HepG2 (cell line): ENCODE results near the gene CLIC4. TPM values are rescaled to one million over a fixed set of nuclear protein-coding genes. Genes with fewer than 3 reads are reported as not detected.

Source experiments
- CBX2 ChIP-seq, 2 experiments: fragments of 200-600 bp in 1 of 2; sonication (generic); formaldehyde crosslinking in 1 of 2; IDR thresholded peaks; 2 replicates each; pipeline versions ENCODE4 v1.7.0 to v1.8.1; 2018 to 2022; ENCODE audit warnings: low read depth in 2 of 2, low read length in 1 of 2, mild to moderate bottlenecking in 1 of 2, missing genetic modification reagents in 1 of 2
- EEA1 ChIP-seq: sonication (generic); formaldehyde crosslinking; IDR thresholded peaks from 2 replicates; pipeline ENCODE4 v1.5.1; 2020; ENCODE audit warnings: mild to moderate bottlenecking, missing genetic modification reagents, borderline replicate concordance
- ELF4 ChIP-seq: sonication (generic); formaldehyde crosslinking; IDR thresholded peaks from 2 replicates; pipeline ENCODE4 v1.5.0; 2020; ENCODE audit warnings: missing genetic modification reagents, mild to moderate bottlenecking, moderate library complexity, borderline replicate concordance
- HIVEP1 ChIP-seq: sonication (generic); formaldehyde crosslinking; IDR thresholded peaks from 2 replicates; pipeline ENCODE4 v1.4.0; 2020; ENCODE audit warnings: mild to moderate bottlenecking, missing genetic modification reagents
- IRF2 ChIP-seq: IDR thresholded peaks from 2 replicates; pipeline ENCODE4 v1.6.1; 2018; ENCODE audit warnings: missing genetic modification reagents, missing compliant biosample characterization
- KLF13 ChIP-seq: sonication (generic); formaldehyde crosslinking; IDR thresholded peaks from 2 replicates; pipeline ENCODE4 v1.4.0; 2020; ENCODE audit warnings: mild to moderate bottlenecking, missing genetic modification reagents
- KMT2A ChIP-seq: sonication (generic); formaldehyde crosslinking; IDR thresholded peaks from 2 replicates; pipeline ENCODE4 v1.4.0; 2020; ENCODE audit warnings: missing genetic modification reagents
- MIER3 ChIP-seq: IDR thresholded peaks from 2 replicates; pipeline ENCODE4 v1.6.1; 2016; ENCODE audit warnings: missing compliant biosample characterization, borderline replicate concordance
- ONECUT2 ChIP-seq: sonication (generic); formaldehyde crosslinking; IDR thresholded peaks from 2 replicates; pipeline ENCODE4 v1.4.0; 2020; ENCODE audit warnings: missing genetic modification reagents
- RNF2 ChIP-seq: fragments of 450-650 bp; conservative IDR thresholded peaks from 2 replicates; pipeline ENCODE4 v1.6.1; 2016; ENCODE audit warnings: low read depth
- SAFB2 ChIP-seq: sonication (generic); formaldehyde crosslinking; IDR thresholded peaks from 2 replicates; pipeline ENCODE4 v1.5.1; 2020; ENCODE audit warnings: missing genetic modification reagents, low read depth, mild to moderate bottlenecking, borderline replicate concordance
- TBX3 ChIP-seq: fragments of 450-650 bp; IDR thresholded peaks from 2 replicates; pipeline ENCODE4 v1.6.1; 2017; ENCODE audit warnings: antibody characterized with exemption, mild to moderate bottlenecking, inconsistent platforms, borderline replicate concordance
- XRCC5 ChIP-seq: fragments of 200-400 bp; formaldehyde crosslinking; optimal IDR thresholded peaks from 2 replicates; pipeline ENCODE3; 2017; ENCODE audit warnings: mild to moderate bottlenecking, low read length
- ZBTB8A ChIP-seq: sonication (generic); formaldehyde crosslinking; IDR thresholded peaks from 2 replicates; pipeline ENCODE4 v1.4.0; 2020; ENCODE audit warnings: mild to moderate bottlenecking, low read depth, missing genetic modification reagents, borderline replicate concordance
- ZNF451 ChIP-seq: sonication (generic); formaldehyde crosslinking; IDR thresholded peaks from 2 replicates; pipeline ENCODE4 v1.5.0; 2020; ENCODE audit warnings: mild to moderate bottlenecking, missing genetic modification reagents
- ZNF562 ChIP-seq: sonication (generic); formaldehyde crosslinking; IDR thresholded peaks from 2 replicates; pipeline ENCODE4 v1.8.0; 2022; ENCODE audit warnings: missing genetic modification reagents, borderline replicate concordance
- ZNF570 ChIP-seq: sonication (generic); formaldehyde crosslinking; IDR thresholded peaks from 2 replicates; pipeline ENCODE4 v1.4.0; 2020; ENCODE audit warnings: mild to moderate bottlenecking, missing genetic modification reagents, borderline replicate concordance
- ZNF850 ChIP-seq: sonication (generic); formaldehyde crosslinking; conservative IDR thresholded peaks from 2 replicates; pipeline ENCODE4 v1.9.0; 2021; ENCODE audit warnings: mild to moderate bottlenecking, missing genetic modification reagents
- ZSCAN30 ChIP-seq: sonication (generic); formaldehyde crosslinking; IDR thresholded peaks from 2 replicates; pipeline ENCODE4 v1.5.0; 2020; ENCODE audit warnings: mild to moderate bottlenecking, missing genetic modification reagents
- polyA plus RNA-seq, 8 experiments: library from polyadenylated mRNA; depleted of rRNA in 3 of 8; stranded (reverse) in 7 of 8; unstranded in 1 of 8; fragments of >200 nt; fragmentation: Illumina TruSeq in 4 of 8; extraction: Trizol in 4 of 8; gene quantifications; 2 replicates each; pipeline versions ENCODE4 v1.2.1 to v1.2.3, GENCODE V29; 2011 to 2016; ENCODE audit warnings: low read depth in 4 of 8, missing spikeins in 1 of 8, mixed read lengths in 1 of 8; ENCODE audit not compliant: insufficient read depth in 1 of 8
- total RNA-seq, 5 experiments: library from RNA; depleted of rRNA; stranded (reverse); fragments of >200 nt; fragmentation: Illumina TruSeq; extraction: Trizol; gene quantifications; 2 replicates each; pipeline ENCODE4 v1.2.3, GENCODE V29; 2016; ENCODE audit warnings: low read depth in 1 of 5
- TF ChIP-seq, protein P1 (sequence below): sonication (generic); formaldehyde crosslinking; IDR thresholded peaks from 2 replicates; pipeline ENCODE4 v1.4.0; 2020; ENCODE audit warnings: low read depth, missing genetic modification reagents
- TF ChIP-seq, protein P2 (sequence below): sonication (generic); formaldehyde crosslinking; IDR thresholded peaks from 2 replicates; pipeline ENCODE4 v1.4.0; 2020; ENCODE audit warnings: missing genetic modification reagents, borderline replicate concordance

Gene CLIC4
- total and polyA plus RNA-seq, 2 of the 13 experiments (the other 11 are each of a cell fraction or from before 2014, with no cell fraction given): 23.3 to 77.4 TPM

DNA sequence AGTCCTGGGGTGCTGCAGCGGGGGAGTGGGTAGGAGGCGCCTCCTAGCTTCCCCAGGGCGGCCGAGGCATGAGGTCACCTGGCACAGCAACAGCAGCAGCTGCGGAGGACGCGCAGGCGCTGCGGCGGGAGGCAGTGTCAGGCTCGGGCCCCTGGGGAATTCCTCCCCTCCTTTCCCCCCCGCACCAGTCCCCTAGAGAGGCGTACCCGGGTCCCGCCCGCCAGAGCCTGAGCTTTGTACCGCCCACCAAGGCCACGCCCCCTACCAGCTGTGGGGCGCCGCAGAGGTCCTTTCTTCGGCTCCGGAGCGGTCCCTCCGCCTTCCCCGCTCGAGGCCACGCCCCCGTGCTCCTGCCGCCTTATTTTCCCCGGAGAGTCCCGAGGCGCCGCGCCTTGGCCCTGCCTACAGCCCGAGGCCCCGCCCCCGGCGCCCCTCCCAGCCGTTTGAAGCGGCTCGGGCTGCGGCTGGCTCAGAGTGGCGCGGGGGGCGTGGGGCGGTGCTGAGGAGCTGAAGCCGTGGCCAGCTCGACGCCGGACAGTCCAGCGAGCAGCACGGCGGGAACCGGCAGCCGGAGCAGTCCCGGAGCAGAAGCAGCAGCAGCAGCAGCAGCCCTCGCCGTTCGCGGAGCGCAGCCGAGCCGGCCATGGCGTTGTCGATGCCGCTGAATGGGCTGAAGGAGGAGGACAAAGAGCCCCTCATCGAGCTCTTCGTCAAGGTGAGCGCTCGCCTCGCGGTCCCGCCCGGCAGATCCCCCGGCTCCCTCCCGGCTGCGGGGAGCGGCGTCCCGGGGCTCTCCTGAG, at the start of gene CLIC4 (continued):
- TF ChIP-seq RNF2: no peak
- no peak; the same call in 1 of the 2 replicates for TF ChIP-seq TBX3
- TF ChIP-seq SAFB2 (CRISPR knock-in tag): no peak; the same call in 1 of the 2 replicates
- TF ChIP-seq, protein P1, sequence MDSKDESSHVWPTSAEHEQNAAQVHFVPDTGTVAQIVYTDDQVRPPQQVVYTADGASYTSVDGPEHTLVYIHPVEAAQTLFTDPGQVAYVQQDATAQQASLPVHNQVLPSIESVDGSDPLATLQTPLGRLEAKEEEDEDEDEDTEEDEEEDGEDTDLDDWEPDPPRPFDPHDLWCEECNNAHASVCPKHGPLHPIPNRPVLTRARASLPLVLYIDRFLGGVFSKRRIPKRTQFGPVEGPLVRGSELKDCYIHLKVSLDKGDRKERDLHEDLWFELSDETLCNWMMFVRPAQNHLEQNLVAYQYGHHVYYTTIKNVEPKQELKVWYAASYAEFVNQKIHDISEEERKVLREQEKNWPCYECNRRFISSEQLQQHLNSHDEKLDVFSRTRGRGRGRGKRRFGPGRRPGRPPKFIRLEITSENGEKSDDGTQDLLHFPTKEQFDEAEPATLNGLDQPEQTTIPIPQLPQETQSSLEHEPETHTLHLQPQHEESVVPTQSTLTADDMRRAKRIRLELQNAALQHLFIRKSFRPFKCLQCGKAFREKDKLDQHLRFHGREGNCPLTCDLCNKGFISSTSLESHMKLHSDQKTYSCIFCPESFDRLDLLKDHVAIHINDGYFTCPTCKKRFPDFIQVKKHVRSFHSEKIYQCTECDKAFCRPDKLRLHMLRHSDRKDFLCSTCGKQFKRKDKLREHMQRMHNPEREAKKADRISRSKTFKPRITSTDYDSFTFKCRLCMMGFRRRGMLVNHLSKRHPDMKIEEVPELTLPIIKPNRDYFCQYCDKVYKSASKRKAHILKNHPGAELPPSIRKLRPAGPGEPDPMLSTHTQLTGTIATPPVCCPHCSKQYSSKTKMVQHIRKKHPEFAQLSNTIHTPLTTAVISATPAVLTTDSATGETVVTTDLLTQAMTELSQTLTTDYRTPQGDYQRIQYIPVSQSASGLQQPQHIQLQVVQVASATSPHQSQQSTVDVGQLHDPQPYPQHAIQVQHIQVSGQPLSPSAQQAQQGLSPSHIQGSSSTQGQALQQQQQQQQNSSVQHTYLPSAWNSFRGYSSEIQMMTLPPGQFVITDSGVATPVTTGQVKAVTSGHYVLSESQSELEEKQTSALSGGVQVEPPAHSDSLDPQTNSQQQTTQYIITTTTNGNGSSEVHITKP (CRISPR knock-in tag): peak; percentile 57; the same call in 1 of the 2 replicates
- TF ChIP-seq EEA1 (CRISPR knock-in tag): no peak; the same call in 1 of the 2 replicates
- TF ChIP-seq ONECUT2 (CRISPR knock-in tag): no peak
- no peak for TF ChIP-seq ZNF451
- TF ChIP-seq KLF13 (CRISPR knock-in tag): no peak
- no peak for TF ChIP-seq ZBTB8A (CRISPR knock-in tag)
- no peak for TF ChIP-seq ZNF562
- peak; percentile 89; the same call in 1 of the 2 replicates for TF ChIP-seq ZSCAN30 (CRISPR knock-in tag)
- peak; percentile 46; the same call in 1 of the 2 replicates for TF ChIP-seq IRF2 (CRISPR knock-in tag)
- peak; percentile 62; the same call in 1 of the 2 replicates for TF ChIP-seq MIER3 (CRISPR knock-in tag)
- no peak for TF ChIP-seq ELF4 (CRISPR knock-in tag)
- peak; percentile 91; the same call in 1 of the 2 replicates for TF ChIP-seq KMT2A
- TF ChIP-seq ZNF570 (CRISPR knock-in tag): 0 out of 2 replicates have a peak, but pooled peaks have one; percentile 65
- peak; percentile 99 for TF ChIP-seq HIVEP1 (CRISPR knock-in tag)
- TF ChIP-seq, protein P2, sequence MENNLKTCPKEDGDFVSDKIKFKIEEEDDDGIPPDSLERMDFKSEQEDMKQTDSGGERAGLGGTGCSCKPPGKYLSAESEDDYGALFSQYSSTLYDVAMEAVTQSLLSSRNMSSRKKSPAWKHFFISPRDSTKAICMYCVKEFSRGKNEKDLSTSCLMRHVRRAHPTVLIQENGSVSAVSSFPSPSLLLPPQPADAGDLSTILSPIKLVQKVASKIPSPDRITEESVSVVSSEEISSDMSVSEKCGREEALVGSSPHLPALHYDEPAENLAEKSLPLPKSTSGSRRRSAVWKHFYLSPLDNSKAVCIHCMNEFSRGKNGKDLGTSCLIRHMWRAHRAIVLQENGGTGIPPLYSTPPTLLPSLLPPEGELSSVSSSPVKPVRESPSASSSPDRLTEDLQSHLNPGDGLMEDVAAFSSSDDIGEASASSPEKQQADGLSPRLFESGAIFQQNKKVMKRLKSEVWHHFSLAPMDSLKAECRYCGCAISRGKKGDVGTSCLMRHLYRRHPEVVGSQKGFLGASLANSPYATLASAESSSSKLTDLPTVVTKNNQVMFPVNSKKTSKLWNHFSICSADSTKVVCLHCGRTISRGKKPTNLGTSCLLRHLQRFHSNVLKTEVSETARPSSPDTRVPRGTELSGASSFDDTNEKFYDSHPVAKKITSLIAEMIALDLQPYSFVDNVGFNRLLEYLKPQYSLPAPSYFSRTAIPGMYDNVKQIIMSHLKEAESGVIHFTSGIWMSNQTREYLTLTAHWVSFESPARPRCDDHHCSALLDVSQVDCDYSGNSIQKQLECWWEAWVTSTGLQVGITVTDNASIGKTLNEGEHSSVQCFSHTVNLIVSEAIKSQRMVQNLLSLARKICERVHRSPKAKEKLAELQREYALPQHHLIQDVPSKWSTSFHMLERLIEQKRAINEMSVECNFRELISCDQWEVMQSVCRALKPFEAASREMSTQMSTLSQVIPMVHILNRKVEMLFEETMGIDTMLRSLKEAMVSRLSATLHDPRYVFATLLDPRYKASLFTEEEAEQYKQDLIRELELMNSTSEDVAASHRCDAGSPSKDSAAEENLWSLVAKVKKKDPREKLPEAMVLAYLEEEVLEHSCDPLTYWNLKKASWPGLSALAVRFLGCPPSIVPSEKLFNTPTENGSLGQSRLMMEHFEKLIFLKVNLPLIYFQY (CRISPR knock-in tag): no peak
- TF ChIP-seq XRCC5: no peak
- no peak for TF ChIP-seq CBX2 (IDR thresholded peaks at IDR 0.05; ENCODE audit: low read depth, low read length)
- TF ChIP-seq CBX2 (CRISPR knock-in tag; IDR thresholded peaks at IDR 0.05; ENCODE audit: low read depth): no peak
- TF ChIP-seq ZNF850: peak; percentile 78; the same call in 1 of the 2 replicates
